Activated CD8-positive, alpha-beta memory T cell treated with anti-CD3 and anti-CD28 coated beads, Interleukin-2, amount 50 U/mL, for 1 hour (primary cell): ENCODE results near the gene HEPACAM.

Experiments
- DNase-seq: peaks from one replicate; pipeline ENCODE4 v3.0.0-alpha.2; 2020; ENCODE audit errors: extremely low read depth

The HEPACAM gene

GRCh38 chr11:124899383-124900145 lies 36.3 kb downstream of the HEPACAM start:
- no peak for DNase-seq

DNA sequence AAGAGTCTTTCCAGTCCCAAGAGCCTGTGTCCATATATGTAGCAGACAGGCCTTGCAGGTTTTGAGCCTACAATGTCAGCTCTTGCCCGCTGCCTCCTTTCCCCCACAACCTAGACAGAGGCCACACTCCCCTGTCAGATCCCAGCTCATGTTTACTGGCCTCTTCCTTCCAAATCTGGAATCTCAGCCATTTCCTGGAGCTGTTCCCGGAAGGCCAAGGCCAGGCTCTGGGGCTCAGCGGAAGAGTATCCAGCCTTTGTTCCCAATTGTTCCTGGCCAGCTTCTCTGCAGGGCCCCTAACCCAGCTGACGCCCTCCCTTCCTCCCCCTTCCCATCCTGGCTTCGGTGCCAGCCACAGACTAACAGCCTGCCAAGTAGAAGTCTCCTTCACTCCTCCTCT lies 37.1 kb downstream of the HEPACAM start:
- DNase-seq = no peak

- DNase-seq = no peak
Observed at GRCh38 chr11:124898263-124898680, 37.6 kb downstream of the HEPACAM start.

DNA sequence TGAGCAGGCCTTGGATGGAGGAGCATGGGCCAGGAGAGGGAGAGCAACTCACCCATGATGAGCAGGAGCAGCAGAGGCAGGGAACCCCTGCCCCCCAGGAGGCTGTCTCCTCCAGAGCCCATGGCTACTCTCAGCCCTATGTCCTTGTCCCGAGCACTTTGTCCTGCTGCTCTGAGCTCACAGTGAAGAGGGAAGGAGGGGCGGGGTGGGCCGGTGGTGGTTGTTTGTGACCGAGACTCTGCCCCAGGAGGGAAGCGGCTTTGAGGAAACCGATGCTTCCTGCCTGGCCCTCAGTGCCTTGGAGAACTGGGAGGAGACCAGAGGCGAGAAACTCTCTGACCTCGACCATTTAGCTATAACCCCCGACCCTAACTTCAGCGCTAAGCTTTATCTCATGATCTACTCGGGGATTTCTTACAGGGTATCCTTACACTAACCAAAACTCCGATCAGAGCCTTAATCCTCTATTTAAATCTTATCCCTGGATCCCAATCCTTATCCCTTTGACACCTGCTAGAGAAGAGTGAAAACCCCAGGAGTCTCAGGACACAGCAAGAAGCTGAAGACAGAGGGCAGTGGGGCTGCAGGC lies 38.1 kb downstream of the HEPACAM start, which contains the start of gene ROBO4:
ROBO4 (minus strand) TSS at position 192 of the 589 bp plus-strand sequence; CDS start at position 122, 70 bp downstream.
- DNase-seq = no peak

- no peak for DNase-seq
Observed at GRCh38 chr11:124896821-124897391, 38.9 kb downstream of the HEPACAM start.

- no peak for DNase-seq
Observed at GRCh38 chr11:124896071-124896750, 39.6 kb downstream of the HEPACAM start.

GRCh38 chr11:124895471-124895971 lies 40.3 kb downstream of the HEPACAM start:
- no peak for DNase-seq

DNA sequence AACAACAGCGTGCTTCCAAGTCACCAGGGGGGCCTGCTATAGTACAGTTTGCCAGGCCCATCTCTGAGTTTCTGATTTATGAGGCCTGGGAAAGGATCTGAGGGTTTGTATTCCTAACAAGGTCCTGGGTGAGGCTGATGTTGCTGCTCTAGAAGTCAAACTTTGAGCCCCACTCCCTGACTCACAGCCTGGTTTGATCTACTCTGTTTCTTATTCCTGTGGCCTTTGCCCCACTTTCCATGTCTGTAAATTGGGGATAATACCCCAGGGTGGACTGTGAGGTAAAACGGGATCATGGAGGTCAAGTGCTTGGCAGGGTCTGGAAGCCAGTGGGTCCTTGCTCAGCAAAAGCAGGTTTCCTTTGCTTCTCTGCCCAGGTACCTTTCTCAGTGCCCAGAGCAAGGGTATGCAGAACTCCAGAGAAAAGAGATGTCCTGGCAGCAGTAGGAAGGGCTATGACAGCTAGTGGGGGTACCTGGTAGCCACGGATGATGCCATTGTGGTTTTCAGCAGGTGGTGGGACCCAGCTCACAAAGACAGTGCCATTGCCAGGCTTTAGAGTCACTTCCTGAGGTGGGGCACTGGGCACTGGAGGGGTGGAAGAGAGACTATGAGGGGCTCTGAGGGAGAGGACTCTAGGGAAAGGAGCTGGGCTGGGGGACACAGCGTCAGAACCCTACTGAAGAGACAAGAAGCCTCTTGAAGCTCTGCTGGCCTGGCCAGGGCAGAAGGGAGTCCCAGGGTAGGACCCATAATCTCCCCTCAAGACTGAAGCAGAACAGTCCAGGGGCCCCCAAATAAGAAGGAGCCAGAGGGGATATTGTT lies 41.0 kb downstream of the HEPACAM start:
- no peak for DNase-seq

DNA sequence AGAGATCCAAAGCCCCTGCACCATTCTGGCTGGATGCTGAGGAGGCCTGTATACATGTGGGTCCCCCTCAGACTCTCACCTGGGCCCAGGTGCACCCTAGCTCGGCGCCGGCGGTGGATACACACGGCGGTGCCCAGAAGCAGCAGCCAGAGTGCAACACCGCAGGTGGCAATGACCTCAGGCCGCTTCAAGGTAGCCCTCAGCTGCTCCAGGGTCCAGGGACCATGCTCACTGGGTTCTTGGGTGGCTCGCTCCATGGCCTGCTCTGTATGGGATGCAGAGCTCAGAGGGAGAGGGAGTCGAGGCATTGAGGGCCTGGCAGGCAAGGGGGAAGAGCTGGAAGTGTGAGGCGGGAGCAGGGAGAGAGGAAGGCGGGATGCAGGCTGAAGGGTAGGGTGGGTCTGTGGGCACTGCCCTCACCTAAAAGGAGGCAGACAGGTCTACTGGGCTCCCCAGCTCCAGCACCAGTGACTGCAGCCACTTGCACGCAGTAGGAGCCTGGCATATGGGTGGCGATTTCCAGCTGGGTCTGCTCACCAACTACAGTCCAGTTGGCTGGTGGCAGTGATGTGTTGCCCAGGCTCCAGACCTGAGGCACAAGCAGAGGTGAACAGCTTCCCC lies 42.0 kb downstream of the HEPACAM start:
- no peak for DNase-seq

DNA sequence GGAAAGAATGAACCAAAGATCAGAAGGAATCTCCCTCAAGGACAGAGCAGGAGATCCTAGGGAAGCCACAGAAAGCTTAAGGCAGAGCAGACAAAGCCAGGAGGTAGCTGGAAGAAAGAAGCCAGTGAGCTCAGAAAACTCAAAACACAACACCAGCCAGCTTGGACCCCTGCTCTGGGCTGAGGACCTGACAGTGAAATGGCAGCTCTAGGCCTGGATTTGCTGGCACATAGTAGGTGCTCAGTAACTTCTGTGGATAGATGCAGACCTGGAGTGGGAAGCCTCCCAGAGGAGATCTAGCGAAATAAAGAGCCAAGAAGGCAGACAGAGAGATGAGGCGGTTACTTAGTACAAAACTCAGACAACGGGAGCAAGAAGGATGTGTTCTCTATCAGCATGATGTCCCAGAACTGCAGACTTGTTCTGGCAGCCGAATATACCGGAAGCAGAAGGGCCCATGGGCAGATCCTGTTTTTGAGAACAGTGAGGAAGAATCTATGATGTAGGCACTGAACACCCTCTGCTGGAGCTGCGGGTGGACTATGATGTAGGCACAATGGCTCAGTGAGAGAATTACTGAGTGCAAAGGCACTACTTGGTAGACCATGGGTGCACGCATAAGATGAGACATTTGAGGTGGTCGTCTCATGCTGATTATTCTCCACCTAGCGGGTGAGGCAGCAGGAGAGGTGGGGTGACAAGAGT lies 42.9 kb downstream of the HEPACAM start:
- no peak for DNase-seq

- DNase-seq = no peak
Observed at GRCh38 chr11:124892146-124892545, 43.7 kb downstream of the HEPACAM start.

GRCh38 chr11:124891373-124891861 lies 44.4 kb downstream of the HEPACAM start:
- DNase-seq = no peak

DNA sequence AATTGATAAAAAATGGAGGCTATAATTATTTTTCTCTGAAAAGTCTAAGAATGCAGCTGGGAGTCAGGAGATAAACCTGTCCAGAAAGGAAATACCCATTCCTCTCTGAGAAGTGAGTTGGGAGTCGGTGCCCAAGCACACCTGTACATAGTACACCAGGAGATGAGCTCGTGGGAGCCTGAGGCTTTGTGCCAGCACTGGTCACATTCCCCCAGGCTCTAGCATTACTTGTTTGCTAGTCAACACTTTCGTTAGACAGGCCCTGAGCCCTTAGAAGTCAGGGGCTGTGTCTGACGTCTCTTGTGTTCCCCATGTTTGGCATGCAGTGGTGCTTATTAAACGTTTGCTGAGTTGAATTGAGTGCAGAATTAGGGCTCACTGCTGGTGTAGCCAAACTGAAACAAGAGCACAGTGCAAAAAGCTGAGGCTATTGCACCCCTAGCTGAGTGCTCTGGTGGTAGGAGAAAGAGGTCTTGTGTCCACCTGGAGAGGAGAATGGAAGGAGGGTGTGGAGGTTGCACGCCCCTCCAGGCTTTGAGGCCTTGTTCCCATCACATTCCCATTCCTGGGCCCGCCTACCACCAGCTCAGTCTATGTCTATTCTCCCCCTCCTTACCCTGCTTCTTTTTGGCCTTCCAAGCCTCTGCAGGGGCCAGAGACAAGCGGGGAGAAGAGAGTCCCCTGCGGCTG lies 45.0 kb downstream of the HEPACAM start:
- no peak for DNase-seq

- DNase-seq = no peak
Observed at GRCh38 chr11:124890151-124890550, 45.7 kb downstream of the HEPACAM start.

GRCh38 chr11:124889191-124890091 lies 46.4 kb downstream of the HEPACAM start:
- DNase-seq = no peak

DNA sequence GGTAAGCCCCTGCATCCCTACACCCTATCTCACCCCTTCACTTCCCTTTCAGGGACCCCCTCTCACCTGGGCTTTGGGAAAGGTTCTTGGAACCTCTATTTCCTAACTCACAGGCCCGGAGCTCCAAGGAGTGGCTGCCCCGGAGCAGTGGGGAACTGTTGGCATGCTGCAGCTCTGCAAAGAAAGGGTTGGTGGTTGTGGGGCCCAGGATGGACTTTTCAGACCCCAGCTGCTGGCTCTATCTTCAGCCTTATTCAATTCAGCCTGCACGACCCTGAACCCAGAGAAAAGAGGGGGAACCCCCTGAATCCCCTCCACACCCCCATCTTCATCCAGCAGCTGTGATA lies 48.2 kb downstream of the HEPACAM start:
- no peak for DNase-seq

- no peak for DNase-seq
Observed at GRCh38 chr11:124886978-124887666, 48.7 kb downstream of the HEPACAM start.

- no peak for DNase-seq
Observed at GRCh38 chr11:124886476-124886875, 49.4 kb downstream of the HEPACAM start.
